HepG2 (cell line): ENCODE measurements around the gene ECHS1. TPM values are rescaled to one million over a fixed set of nuclear protein-coding genes. Genes with fewer than 3 reads are reported as not detected.
A peak's percentile ranks its signal among the peaks of the same experiment; 100 is the strongest.

Experiments used
- CEBPB ChIP-seq: IDR thresholded peaks from 2 replicates; pipeline ENCODE4 v1.6.1; 2011; ENCODE audit warnings: low read depth, low read length, improper control_type of control experiment, borderline replicate concordance
- DNMT3B ChIP-seq: conservative IDR thresholded peaks from 2 replicates; pipeline ENCODE4 v1.6.1; 2016; ENCODE audit warnings: missing biosample characterization, control low read depth
- GABPA ChIP-seq, 2 experiments: IDR thresholded peaks; 2 replicates each; pipeline ENCODE4 v1.6.1; 2011 to 2016; ENCODE audit warnings: low read depth in 2 of 2, low read length in 1 of 2, missing biosample characterization in 1 of 2, missing genetic modification characterization in 1 of 2
- HBP1 ChIP-seq: IDR thresholded peaks from 2 replicates; pipeline ENCODE4 v1.6.1; 2016; ENCODE audit warnings: low read depth, control low read depth
- IKZF4 ChIP-seq: sonication (generic); formaldehyde crosslinking; IDR thresholded peaks from 2 replicates; pipeline ENCODE4 v1.5.1; 2020; ENCODE audit warnings: borderline replicate concordance, mild to moderate bottlenecking, low read depth, missing genetic modification reagents; ENCODE audit errors: not compliant biosample characterization
- ISL2 ChIP-seq: sonication (generic); formaldehyde crosslinking; IDR thresholded peaks from 2 replicates; pipeline ENCODE4 v1.5.0; 2020; ENCODE audit warnings: missing genetic modification reagents
- KAT8 ChIP-seq: IDR thresholded peaks from 2 replicates; pipeline ENCODE4 v1.6.1; 2016; ENCODE audit warnings: missing genetic modification reagents, missing compliant biosample characterization
- MAFG ChIP-seq: sonication (generic); formaldehyde crosslinking; IDR thresholded peaks from 2 replicates; pipeline ENCODE4 v1.5.1; 2020; ENCODE audit warnings: mild to moderate bottlenecking, missing genetic modification reagents
- MBD4 ChIP-seq: IDR thresholded peaks from 2 replicates; pipeline ENCODE4 v1.6.1; 2012; ENCODE audit warnings: low read length, inconsistent platforms, borderline replicate concordance
- MTA3 ChIP-seq: sonication (generic); formaldehyde crosslinking; IDR thresholded peaks from 2 replicates; pipeline ENCODE4 v1.4.0; 2020; ENCODE audit warnings: missing genetic modification reagents
- POLR2G ChIP-seq: fragments of 200-400 bp; formaldehyde crosslinking; IDR thresholded peaks from 2 replicates; pipeline ENCODE4 v1.6.1; 2018; ENCODE audit warnings: mild to moderate bottlenecking, low read depth, low read length, moderate library complexity
- RBFOX2 ChIP-seq: fragments of 200-400 bp; formaldehyde crosslinking; IDR thresholded peaks from 2 replicates; pipeline ENCODE4 v1.6.1; 2017; ENCODE audit warnings: low read depth, mild to moderate bottlenecking, low read length
- RXRB ChIP-seq: IDR thresholded peaks from 2 replicates; pipeline ENCODE4 v1.6.1; 2016; ENCODE audit warnings: borderline replicate concordance, missing genetic modification reagents, missing compliant biosample characterization
- YEATS4 ChIP-seq: sonication (generic); formaldehyde crosslinking; IDR thresholded peaks from 2 replicates; pipeline ENCODE4 v1.4.0; 2020; ENCODE audit warnings: missing genetic modification reagents, borderline replicate concordance
- ZMYM3 ChIP-seq: sonication (generic); formaldehyde crosslinking; IDR thresholded peaks from 2 replicates; pipeline ENCODE4 v1.5.1; 2020; ENCODE audit warnings: mild to moderate bottlenecking, missing genetic modification reagents
- ZNF367 ChIP-seq: sonication (generic); formaldehyde crosslinking; IDR thresholded peaks from 2 replicates; pipeline ENCODE4 v1.4.0; 2020; ENCODE audit warnings: missing genetic modification reagents, borderline replicate concordance
- ZNF703 ChIP-seq: sonication (generic); formaldehyde crosslinking; IDR thresholded peaks from 2 replicates; pipeline ENCODE4 v1.5.1; 2020; ENCODE audit warnings: missing genetic modification reagents, mild to moderate bottlenecking, moderate library complexity, borderline replicate concordance
- ZNF749 ChIP-seq: sonication (generic); formaldehyde crosslinking; IDR thresholded peaks from 2 replicates; pipeline ENCODE4 v1.8.0; 2022; ENCODE audit warnings: mild to moderate bottlenecking, missing genetic modification reagents, moderate library complexity, borderline replicate concordance
- polyA plus RNA-seq, 8 experiments: library from polyadenylated mRNA; depleted of rRNA in 3 of 8; stranded (reverse) in 7 of 8; unstranded in 1 of 8; fragments of >200 nt; fragmentation: Illumina TruSeq in 4 of 8; extraction: Trizol in 4 of 8; gene quantifications; 2 replicates each; pipeline versions ENCODE4 v1.2.1 to v1.2.3, GENCODE V29; 2011 to 2016; ENCODE audit warnings: low read depth in 4 of 8, missing spikeins in 1 of 8, mixed read lengths in 1 of 8; ENCODE audit not compliant: insufficient read depth in 1 of 8
- total RNA-seq, 5 experiments: library from RNA; depleted of rRNA; stranded (reverse); fragments of >200 nt; fragmentation: Illumina TruSeq; extraction: Trizol; gene quantifications; 2 replicates each; pipeline ENCODE4 v1.2.3, GENCODE V29; 2016; ENCODE audit warnings: low read depth in 1 of 5
- TF ChIP-seq, protein P1 (sequence below): sonication (generic); formaldehyde crosslinking; conservative IDR thresholded peaks from 2 replicates; pipeline ENCODE4 v1.4.0; 2020; ENCODE audit warnings: missing genetic modification reagents
- TF ChIP-seq, protein P2 (sequence below): sonication (generic); formaldehyde crosslinking; IDR thresholded peaks from 2 replicates; pipeline ENCODE4 v1.5.0; 2020; ENCODE audit warnings: missing genetic modification reagents, mild to moderate bottlenecking, borderline replicate concordance
- TF ChIP-seq, protein P3 (sequence below): sonication (generic); formaldehyde crosslinking; IDR thresholded peaks from 2 replicates; pipeline ENCODE4 v1.5.0; 2020; ENCODE audit warnings: mild to moderate bottlenecking, missing genetic modification reagents

ECHS1 gene
- total and polyA plus RNA-seq, 2 of the 13 experiments (the other 11 are each of a cell fraction or from before 2014, with no cell fraction given): 32.7 to 195 TPM

DNA sequence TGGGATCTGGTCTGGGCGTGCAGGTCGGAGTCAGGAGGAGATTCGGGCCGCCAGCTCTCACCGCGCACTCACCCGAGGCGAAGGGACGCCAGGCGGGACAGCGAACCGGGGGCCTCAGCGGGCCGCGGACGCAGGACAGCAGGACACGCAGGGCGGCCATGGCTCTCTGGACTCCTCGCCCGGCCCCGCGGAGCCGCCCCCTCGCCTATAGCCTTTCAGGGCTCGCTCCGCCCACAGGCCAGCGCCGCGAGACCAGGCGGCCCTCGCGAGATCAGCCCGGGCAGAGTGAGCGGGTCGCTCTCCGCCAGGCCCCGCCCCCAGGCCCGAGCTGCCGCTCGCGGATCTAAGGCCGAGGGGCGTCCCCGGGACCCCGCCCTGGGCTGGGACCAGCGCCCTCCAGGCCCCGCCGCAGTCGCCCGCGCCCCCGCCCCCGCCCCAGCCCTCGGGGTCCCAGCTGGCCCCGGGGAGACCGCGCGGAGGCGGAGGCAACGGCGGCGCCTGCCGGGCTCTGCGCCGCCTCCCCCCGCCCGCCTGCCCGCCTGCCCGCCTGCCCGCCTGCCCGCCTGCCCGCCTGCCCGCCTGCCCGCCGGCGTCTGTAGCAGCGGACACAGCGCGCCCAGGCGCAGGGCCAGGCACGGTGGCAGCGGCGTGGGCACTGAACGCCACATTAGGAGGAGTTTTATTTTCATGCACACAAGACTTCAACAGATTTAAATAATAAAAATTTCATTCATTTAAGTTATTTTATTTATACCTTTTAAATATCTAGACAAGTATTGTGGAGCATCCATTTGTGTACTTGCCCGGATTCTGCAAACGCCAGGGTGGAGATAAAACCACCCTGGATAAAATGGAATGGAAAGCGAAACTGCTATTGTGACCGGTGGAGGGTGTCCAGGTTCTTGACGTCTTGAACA is at the start of gene ECHS1 (continued):
- TF ChIP-seq IKZF4 (CRISPR knock-in tag) (no peak), ZNF749 (no peak), RXRB (no peak), MTA3 (CRISPR knock-in tag) (no peak), GABPA (IDR thresholded peaks at IDR 0.05; ENCODE audit: low read depth, low read length) (no peak), GABPA (CRISPR knock-in tag; IDR thresholded peaks at IDR 0.05; ENCODE audit: low read depth) (no peak), YEATS4 (CRISPR knock-in tag) (peak; percentile 76; the same call in 1 of the 2 replicates), MBD4 (no peak), ZMYM3 (CRISPR knock-in tag) (no peak), ISL2 (CRISPR knock-in tag) (no peak), POLR2G (peak; percentile 93), ZNF367 (no peak), ZNF703 (CRISPR knock-in tag) (no peak), KAT8 (CRISPR knock-in tag) (peak; percentile 71; the same call in 1 of the 2 replicates), RBFOX2 (peak; percentile 96), CEBPB (no peak), MAFG (no peak), HBP1 (no peak; the same call in 1 of the 2 replicates), DNMT3B (CRISPR knock-in tag) (no peak)
- TF ChIP-seq, protein P1, sequence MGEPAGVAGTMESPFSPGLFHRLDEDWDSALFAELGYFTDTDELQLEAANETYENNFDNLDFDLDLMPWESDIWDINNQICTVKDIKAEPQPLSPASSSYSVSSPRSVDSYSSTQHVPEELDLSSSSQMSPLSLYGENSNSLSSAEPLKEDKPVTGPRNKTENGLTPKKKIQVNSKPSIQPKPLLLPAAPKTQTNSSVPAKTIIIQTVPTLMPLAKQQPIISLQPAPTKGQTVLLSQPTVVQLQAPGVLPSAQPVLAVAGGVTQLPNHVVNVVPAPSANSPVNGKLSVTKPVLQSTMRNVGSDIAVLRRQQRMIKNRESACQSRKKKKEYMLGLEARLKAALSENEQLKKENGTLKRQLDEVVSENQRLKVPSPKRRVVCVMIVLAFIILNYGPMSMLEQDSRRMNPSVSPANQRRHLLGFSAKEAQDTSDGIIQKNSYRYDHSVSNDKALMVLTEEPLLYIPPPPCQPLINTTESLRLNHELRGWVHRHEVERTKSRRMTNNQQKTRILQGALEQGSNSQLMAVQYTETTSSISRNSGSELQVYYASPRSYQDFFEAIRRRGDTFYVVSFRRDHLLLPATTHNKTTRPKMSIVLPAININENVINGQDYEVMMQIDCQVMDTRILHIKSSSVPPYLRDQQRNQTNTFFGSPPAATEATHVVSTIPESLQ (CRISPR knock-in tag): no peak
- TF ChIP-seq, protein P2, sequence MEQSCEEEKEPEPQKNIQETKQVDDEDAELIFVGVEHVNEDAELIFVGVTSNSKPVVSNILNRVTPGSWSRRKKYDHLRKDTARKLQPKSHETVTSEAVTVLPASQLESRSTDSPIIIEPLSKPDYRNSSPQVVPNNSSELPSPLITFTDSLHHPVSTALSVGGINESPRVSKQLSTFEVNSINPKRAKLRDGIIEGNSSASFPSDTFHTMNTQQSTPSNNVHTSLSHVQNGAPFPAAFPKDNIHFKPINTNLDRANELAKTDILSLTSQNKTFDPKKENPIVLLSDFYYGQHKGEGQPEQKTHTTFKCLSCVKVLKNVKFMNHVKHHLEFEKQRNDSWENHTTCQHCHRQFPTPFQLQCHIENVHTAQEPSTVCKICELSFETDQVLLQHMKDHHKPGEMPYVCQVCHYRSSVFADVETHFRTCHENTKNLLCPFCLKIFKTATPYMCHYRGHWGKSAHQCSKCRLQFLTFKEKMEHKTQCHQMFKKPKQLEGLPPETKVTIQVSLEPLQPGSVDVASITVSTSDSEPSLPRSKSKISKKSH: 0 out of 2 replicates have a peak, but pooled peaks have one; percentile 29
- TF ChIP-seq, protein P3, sequence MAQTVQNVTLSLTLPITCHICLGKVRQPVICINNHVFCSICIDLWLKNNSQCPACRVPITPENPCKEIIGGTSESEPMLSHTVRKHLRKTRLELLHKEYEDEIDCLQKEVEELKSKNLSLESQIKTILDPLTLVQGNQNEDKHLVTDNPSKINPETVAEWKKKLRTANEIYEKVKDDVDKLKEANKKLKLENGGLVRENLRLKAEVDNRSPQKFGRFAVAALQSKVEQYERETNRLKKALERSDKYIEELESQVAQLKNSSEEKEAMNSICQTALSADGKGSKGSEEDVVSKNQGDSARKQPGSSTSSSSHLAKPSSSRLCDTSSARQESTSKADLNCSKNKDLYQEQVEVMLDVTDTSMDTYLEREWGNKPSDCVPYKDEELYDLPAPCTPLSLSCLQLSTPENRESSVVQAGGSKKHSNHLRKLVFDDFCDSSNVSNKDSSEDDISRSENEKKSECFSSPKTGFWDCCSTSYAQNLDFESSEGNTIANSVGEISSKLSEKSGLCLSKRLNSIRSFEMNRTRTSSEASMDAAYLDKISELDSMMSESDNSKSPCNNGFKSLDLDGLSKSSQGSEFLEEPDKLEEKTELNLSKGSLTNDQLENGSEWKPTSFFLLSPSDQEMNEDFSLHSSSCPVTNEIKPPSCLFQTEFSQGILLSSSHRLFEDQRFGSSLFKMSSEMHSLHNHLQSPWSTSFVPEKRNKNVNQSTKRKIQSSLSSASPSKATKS: no peak
